Measurements from ENCODE around the gene AGAP1.

Gene AGAP1

DNA sequence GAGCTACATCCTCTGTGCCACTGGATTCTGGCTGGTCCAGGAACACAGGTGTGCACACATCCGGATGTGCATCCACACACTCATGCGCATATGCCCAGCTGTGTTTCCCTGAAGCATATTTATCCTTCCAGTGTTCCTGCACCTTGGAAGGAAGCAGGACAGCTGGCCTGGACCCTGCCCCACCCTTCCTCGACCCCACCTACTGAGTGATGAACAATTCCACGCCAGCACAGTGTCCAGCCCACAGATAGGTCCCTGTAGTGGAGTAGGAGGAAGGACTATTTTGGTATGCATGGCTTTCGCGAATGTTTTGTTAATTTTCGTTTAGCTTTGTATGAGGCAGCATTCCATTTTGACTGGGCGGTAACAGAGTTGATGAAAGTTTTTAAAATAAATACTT lies 211.5 kb downstream of the AGAP1 start:
- no peak overlapping the region for H3K4me3 ChIP-seq (ENCODE audit: low read depth, low read length)
- TF ChIP-seq, protein P1, sequence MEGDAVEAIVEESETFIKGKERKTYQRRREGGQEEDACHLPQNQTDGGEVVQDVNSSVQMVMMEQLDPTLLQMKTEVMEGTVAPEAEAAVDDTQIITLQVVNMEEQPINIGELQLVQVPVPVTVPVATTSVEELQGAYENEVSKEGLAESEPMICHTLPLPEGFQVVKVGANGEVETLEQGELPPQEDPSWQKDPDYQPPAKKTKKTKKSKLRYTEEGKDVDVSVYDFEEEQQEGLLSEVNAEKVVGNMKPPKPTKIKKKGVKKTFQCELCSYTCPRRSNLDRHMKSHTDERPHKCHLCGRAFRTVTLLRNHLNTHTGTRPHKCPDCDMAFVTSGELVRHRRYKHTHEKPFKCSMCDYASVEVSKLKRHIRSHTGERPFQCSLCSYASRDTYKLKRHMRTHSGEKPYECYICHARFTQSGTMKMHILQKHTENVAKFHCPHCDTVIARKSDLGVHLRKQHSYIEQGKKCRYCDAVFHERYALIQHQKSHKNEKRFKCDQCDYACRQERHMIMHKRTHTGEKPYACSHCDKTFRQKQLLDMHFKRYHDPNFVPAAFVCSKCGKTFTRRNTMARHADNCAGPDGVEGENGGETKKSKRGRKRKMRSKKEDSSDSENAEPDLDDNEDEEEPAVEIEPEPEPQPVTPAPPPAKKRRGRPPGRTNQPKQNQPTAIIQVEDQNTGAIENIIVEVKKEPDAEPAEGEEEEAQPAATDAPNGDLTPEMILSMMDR (conservative IDR thresholded peaks at IDR 0.05; ENCODE audit: low read depth, low read length): no peak
- DNase-seq (ENCODE audit: low read depth): no peak

DNA sequence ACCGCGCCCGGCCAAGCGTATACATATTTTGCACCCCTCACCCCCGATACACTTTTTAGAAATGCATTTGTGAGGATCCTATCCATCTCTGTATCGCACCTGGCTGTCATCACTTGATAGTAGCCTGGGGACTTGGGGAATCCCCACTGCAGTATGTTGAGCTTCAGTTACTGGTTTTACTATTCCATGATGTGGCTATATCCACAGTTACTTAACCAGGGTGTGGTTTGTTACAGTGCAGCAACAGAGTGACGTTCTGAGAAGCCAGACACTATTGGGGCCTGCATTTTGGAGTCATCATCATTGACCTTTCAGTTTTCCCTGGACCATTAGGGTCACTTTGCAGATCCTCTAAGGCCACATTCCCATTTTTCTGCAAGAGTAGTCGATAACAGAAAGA lies 212.7 kb downstream of the AGAP1 start:
- DNase-seq (ENCODE audit: low read depth): no peak

DNA sequence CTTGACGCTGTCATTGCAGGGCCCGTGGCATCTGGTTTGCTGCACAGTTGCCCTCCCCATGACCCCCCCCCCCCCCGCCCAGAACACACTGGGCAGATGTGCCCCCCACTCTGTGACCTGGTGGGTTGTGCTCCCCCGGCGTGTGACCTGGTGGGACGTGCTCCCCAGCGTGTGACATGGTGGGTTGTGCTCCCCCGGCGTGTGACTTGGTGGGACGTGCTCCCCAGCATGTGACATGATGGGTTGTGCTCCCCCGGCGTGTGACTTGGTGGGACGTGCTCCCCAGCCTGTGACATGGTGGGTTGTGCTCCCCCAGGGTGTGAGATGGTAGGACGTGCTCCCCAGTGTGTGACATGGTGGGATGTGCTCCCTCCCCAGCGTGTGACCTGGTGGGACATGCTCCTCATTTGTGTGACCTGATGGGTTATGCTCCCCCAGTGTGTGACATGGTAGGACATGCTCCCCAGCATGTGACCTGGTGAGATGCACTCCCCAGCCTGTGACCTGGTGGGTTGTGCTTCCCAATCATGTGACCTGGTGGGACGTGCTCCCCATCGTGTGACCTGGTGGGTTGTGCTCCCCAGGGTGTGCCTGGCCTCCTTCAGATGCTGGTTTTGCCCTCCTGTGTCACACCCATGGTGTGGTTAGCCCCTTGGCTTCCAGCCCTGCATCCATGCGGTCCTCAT lies 213.7 kb downstream of the AGAP1 start:
- H3K4me3 ChIP-seq (ENCODE audit: low read depth, low read length): no peak overlapping the region
- DNase-seq (ENCODE audit: low read depth): no peak
- TF ChIP-seq, protein P1 (conservative IDR thresholded peaks at IDR 0.05; ENCODE audit: low read depth, low read length): no peak

More for the DNA sequence above, 212.7 kb downstream of the AGAP1 start:
- TF ChIP-seq, protein P1 (conservative IDR thresholded peaks at IDR 0.05; ENCODE audit: low read depth, low read length): no peak
- no peak overlapping the region for H3K4me3 ChIP-seq (ENCODE audit: low read depth, low read length)

DNA sequence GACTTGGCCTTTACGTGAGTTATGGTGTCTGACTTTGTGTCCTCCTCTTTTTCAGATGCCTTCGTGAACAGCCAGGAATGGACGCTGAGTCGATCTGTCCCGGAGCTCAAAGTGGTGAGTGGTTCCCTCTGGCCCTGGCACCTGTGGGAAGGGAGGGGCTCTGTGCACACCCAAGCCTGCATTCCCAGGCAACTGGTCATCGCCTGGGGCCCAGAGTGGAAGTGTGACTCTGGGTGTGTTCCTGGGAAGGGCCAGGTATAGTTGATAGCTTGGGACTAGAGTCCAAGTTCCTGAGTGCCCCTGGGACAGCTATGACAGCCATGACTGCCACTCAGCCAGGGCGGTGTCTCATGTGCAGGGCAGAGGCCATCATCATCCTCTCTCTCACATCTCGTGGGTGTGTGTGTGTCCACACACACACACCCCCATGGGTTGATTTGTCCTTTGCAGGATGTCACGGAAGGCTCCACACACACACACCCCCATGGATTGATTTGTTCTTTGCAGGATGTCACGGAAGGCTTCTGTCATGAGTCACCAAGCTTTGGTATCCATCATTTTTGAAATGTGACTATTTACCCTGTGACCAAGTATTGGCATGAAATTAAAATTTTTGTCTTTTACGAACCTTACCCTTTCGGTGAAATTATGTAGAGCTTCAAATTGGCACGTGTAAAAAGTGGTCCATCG lies 215.4 kb downstream of the AGAP1 start:
- DNase-seq (ENCODE audit: low read depth): peak; percentile 7

DNA sequence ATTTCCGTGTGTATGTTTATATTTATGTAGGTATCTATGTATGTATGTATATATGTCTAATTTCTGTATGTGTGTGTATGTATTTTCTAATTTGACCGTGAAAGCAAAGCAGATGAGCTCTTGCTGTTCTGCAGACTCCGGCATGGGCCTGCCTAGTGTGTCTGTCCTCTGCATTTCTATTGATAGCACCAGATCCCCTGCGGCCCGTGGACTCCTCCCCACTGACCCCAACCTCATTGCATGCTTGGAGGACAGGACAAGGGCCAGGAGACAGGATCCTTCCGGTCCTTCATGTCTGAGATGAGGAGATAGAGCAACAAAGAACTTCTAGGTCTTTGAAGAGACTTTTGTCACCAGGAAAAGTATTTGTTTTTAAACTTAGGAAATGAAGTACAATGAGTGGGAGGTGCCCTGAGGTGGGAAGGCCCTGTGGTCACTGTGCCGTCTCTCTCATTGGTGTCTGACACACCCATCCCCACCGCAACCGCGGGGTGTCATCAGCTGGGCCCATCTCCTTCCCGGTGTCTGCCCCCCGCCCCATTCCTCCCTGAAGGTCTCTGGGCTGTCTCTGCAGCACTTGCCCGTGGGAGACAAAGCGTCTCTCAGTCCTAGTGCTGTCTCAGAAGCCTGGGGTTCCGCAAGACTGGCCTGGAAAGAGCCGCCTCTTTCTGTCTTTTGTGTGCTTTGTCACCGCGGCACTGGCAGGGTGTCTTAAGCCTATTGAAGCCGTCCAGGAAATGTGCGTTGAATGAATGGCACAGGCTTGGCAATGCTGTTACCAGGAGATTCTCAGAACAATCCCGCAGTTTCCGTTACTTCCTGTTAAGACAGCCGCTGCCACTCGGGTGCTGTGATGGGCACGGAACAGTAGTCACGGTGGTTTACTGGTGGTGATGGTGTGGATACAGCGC lies 216.4 kb downstream of the AGAP1 start:
- no peak for DNase-seq (ENCODE audit: low read depth)
- no peak overlapping the region for H3K4me3 ChIP-seq (ENCODE audit: low read depth, low read length)
- TF ChIP-seq, protein P1 (conservative IDR thresholded peaks at IDR 0.05; ENCODE audit: low read depth, low read length): no peak

More for the DNA sequence above, 215.4 kb downstream of the AGAP1 start:
- TF ChIP-seq, protein P1 (conservative IDR thresholded peaks at IDR 0.05; ENCODE audit: low read depth, low read length): no peak
- no peak overlapping the region for H3K4me3 ChIP-seq (ENCODE audit: low read depth, low read length)

DNA sequence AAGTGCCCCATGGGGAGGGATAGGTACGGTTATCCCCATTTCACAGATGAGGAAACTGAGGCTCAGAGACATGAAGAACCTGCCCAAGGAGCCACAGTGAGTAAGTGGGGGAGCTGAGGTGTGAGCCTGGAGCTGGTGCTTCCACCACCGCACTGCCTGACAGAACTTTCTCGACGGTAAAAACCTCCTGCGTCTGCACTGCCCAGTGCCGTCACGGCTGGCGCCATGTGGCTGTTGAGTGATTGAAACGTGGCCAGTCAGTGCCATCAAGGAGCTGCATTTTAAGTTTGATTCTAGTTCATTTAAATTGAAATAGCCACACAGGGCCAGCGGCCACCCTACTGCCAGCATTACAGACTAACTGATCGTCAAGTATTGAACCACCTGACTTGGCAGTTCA lies 217.1 kb downstream of the AGAP1 start:
- H3K4me3 ChIP-seq (ENCODE audit: low read depth, low read length): no peak overlapping the region
- DNase-seq (ENCODE audit: low read depth): no peak
- TF ChIP-seq, protein P1 (conservative IDR thresholded peaks at IDR 0.05; ENCODE audit: low read depth, low read length): no peak
